ENCODE results near the gene ATP1B3. TPM values are rescaled to one million over a fixed set of nuclear protein-coding genes. Genes with fewer than 3 reads are reported as not detected.

The ATP1B3 gene
- total RNA-seq, 1 donor from 2014 or later = 248 TPM

DNA sequence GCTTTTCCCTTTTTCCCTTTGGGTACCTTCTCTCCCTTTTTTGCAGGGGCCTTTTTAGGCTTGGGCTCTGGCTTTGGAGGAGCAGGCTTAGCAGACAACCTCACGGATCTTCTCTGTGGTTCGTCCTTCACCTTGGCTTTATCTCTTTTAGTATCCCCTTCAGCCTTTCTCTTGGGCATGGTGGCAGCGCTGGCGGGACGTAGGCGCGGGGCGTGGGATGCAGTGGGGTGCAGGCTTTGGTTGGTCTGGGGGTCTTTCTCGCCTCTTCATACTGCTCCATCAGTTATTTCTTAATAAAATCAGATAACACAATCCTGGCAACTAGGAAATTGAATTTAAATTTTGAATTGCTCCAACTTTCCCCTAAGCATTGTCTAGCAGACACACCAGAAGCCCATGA, 11.3 kb upstream of the ATP1B3 start:
- TF ChIP-seq, protein P1, sequence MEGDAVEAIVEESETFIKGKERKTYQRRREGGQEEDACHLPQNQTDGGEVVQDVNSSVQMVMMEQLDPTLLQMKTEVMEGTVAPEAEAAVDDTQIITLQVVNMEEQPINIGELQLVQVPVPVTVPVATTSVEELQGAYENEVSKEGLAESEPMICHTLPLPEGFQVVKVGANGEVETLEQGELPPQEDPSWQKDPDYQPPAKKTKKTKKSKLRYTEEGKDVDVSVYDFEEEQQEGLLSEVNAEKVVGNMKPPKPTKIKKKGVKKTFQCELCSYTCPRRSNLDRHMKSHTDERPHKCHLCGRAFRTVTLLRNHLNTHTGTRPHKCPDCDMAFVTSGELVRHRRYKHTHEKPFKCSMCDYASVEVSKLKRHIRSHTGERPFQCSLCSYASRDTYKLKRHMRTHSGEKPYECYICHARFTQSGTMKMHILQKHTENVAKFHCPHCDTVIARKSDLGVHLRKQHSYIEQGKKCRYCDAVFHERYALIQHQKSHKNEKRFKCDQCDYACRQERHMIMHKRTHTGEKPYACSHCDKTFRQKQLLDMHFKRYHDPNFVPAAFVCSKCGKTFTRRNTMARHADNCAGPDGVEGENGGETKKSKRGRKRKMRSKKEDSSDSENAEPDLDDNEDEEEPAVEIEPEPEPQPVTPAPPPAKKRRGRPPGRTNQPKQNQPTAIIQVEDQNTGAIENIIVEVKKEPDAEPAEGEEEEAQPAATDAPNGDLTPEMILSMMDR (IDR thresholded peaks at IDR 0.05; ENCODE audit: insufficient read depth, low read depth, low read length) = no peak
- TF ChIP-seq EZH2 (IDR thresholded peaks at IDR 0.05; ENCODE audit: insufficient read depth, low read length) = no peak
- no peak overlapping the region for H3K9ac ChIP-seq (ENCODE audit: low read length)

DNA sequence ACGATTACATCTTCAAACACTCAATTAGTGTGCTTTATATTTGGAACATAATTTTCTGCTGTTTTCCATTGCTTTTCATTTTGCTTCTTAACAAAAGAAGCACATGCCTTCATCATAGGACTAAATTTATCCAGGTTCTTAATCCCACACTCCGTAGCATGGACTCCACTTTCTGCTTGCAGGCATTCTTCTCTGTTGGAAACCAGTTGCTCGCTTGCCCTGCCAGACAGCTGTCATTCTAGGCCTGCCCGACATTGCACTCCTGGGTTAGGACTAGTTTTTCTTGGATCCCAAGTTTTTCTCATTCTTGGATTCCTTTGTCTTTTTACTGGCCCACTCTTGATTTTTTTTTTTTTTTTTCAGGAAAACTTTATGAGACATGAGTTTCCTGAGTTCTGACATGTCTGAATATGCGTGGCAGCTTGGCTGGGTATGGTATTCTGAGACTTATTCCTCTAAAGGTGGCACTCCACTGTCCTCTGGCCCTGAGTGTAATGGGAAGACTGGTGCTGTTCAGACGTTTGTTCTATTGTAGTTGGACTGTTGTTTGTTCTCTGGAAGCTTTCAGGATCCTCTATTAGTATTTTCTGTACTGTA, 6.3 kb upstream of the ATP1B3 start:
- no peaks in the 10 kb centered on the region for H4K20me1 ChIP-seq (ENCODE audit: insufficient read depth, low read length)
- H3K27me3 ChIP-seq (ENCODE audit: insufficient read depth, low read length) = no peaks in the 10 kb centered on the region
- no peaks in the 10 kb centered on the region for H3K36me3 ChIP-seq (ENCODE audit: insufficient read depth, low read length)
- Mint-ChIP-seq H3K4me1 (ENCODE audit: low read depth, unreplicated experiment) (no peaks in the 10 kb centered on the region), H3K27me3 (ENCODE audit: low read depth, unreplicated experiment) (peaks cover under 1% of the 10 kb centered on the region), H3K4me3 (ENCODE audit: unreplicated experiment) (no peak overlapping the region), H3K9me3 (ENCODE audit: unreplicated experiment) (no peaks in the 10 kb centered on the region), H3K27ac (ENCODE audit: unreplicated experiment) (no peak overlapping the region), H3K36me3 (ENCODE audit: low read depth, unreplicated experiment) (no peaks in the 10 kb centered on the region)
- DNase-seq (ENCODE audit: low read depth) (no peak), FAIRE-seq (no peak)
- TF ChIP-seq EZH2 (IDR thresholded peaks at IDR 0.05; ENCODE audit: insufficient read depth, low read length) = no peak
- TF ChIP-seq, protein P1 (IDR thresholded peaks at IDR 0.05; ENCODE audit: insufficient read depth, low read depth, low read length) = no peak
- no peaks in the 10 kb centered on the region for H3K4me1 ChIP-seq (ENCODE audit: insufficient read depth, low read length)
- H3K9me3 ChIP-seq (ENCODE audit: insufficient read depth, low read depth, low read length) = no peaks in the 10 kb centered on the region
- no peak overlapping the region for H2AFZ ChIP-seq (ENCODE audit: low read depth, low read length)
- no peak overlapping the region for H3K4me3 ChIP-seq (ENCODE audit: insufficient read depth, low read depth, low read length)
- H3K79me2 ChIP-seq (ENCODE audit: insufficient read depth, low read length) = no peaks in the 10 kb centered on the region
- no peak overlapping the region for H3K4me2 ChIP-seq (ENCODE audit: low read length)
- no peak overlapping the region for H3K9ac ChIP-seq (ENCODE audit: low read length)
- no peak overlapping the region for H3K27ac ChIP-seq (ENCODE audit: low read depth, low read length)

More for the DNA sequence above, 11.3 kb upstream of the ATP1B3 start:
- Histone ChIP-seq H3K4me2 (ENCODE audit: low read length) (no peak overlapping the region), H3K36me3 (ENCODE audit: insufficient read depth, low read length) (no peaks in the 10 kb centered on the region), H3K27ac (ENCODE audit: low read depth, low read length) (no peak overlapping the region), H2AFZ (ENCODE audit: low read depth, low read length) (no peak overlapping the region), H3K4me3 (ENCODE audit: insufficient read depth, low read depth, low read length) (no peak overlapping the region), H3K4me1 (ENCODE audit: insufficient read depth, low read length) (no peaks in the 10 kb centered on the region), H3K79me2 (ENCODE audit: insufficient read depth, low read length) (no peaks in the 10 kb centered on the region), H3K27me3 (ENCODE audit: insufficient read depth, low read length) (no peaks in the 10 kb centered on the region), H4K20me1 (ENCODE audit: insufficient read depth, low read length) (no peaks in the 10 kb centered on the region), H3K9me3 (ENCODE audit: insufficient read depth, low read depth, low read length) (no peaks in the 10 kb centered on the region)
- FAIRE-seq = no peak
- Mint-ChIP-seq H3K27me3 (ENCODE audit: low read depth, unreplicated experiment) (peaks cover 2% of the 10 kb centered on the region), H3K27ac (ENCODE audit: unreplicated experiment) (no peak overlapping the region), H3K36me3 (ENCODE audit: low read depth, unreplicated experiment) (no peaks in the 10 kb centered on the region), H3K9me3 (ENCODE audit: unreplicated experiment) (no peaks in the 10 kb centered on the region), H3K4me3 (ENCODE audit: unreplicated experiment) (no peak overlapping the region), H3K4me1 (ENCODE audit: low read depth, unreplicated experiment) (no peaks in the 10 kb centered on the region)
- DNase-seq (ENCODE audit: low read depth) = no peak

DNA sequence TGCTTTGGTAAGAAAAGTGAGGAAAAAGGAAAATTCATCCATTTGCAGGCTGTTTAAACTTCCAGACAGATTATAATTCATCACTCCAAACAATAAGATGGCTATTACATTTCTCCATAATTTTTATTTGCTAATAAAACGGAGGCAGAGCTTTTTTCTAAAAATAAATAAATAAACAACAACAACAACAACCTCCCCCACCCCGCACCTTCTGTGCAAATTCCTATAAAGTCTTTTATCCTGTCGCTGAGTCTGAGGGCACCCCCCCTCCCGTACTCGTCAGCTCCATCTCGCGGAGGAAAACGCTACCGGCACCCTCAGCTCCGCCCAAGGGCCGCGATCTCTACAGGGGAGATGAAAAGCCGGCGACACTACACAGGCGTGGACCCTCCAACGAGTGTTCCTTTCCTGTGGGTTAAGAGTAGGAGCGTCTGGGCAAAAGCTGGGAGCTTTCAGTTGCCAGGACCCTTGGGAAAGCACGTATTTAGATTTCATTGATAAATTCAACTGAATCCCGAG, 1.0 kb upstream of the ATP1B3 start:
- Histone ChIP-seq H3K9me3 (ENCODE audit: insufficient read depth, low read depth, low read length) (no peaks in the 10 kb centered on the region), H3K27me3 (ENCODE audit: insufficient read depth, low read length) (no peaks in the 10 kb centered on the region), H3K4me2 (ENCODE audit: low read length) (peak overlapping the region; percentile 91), H3K4me1 (ENCODE audit: insufficient read depth, low read length) (peaks cover 8% of the 10 kb centered on the region), H3K27ac (ENCODE audit: low read depth, low read length) (peak overlapping the region; percentile 96), H3K9ac (ENCODE audit: low read length) (peak overlapping the region; percentile 88), H3K4me3 (ENCODE audit: insufficient read depth, low read depth, low read length) (peak overlapping the region; percentile 78), H3K36me3 (ENCODE audit: insufficient read depth, low read length) (no peaks in the 10 kb centered on the region), H3K79me2 (ENCODE audit: insufficient read depth, low read length) (peaks cover 36% of the 10 kb centered on the region), H2AFZ (ENCODE audit: low read depth, low read length) (peak overlapping the region; percentile 80), H4K20me1 (ENCODE audit: insufficient read depth, low read length) (peaks cover 21% of the 10 kb centered on the region)
- Mint-ChIP-seq H3K4me3 (ENCODE audit: unreplicated experiment) (peak overlapping the region; percentile 94), H3K27me3 (ENCODE audit: low read depth, unreplicated experiment) (no peaks in the 10 kb centered on the region), H3K36me3 (ENCODE audit: low read depth, unreplicated experiment) (no peaks in the 10 kb centered on the region), H3K9me3 (ENCODE audit: unreplicated experiment) (no peaks in the 10 kb centered on the region), H3K4me1 (ENCODE audit: low read depth, unreplicated experiment) (peaks cover 3% of the 10 kb centered on the region), H3K27ac (ENCODE audit: unreplicated experiment) (peak overlapping the region; percentile 98)
- TF ChIP-seq EZH2 (IDR thresholded peaks at IDR 0.05; ENCODE audit: insufficient read depth, low read length) = no peak
- TF ChIP-seq, protein P1 (IDR thresholded peaks at IDR 0.05; ENCODE audit: insufficient read depth, low read depth, low read length) = peak; percentile 79
- FAIRE-seq (no peak), DNase-seq (ENCODE audit: low read depth) (peak; percentile 55)
